HL-60/S4 treated with retinoic acid at 250 ng/mL for 4 days and 3 days (cell line): ENCODE results near the gene FOSL1.
"Not testable (repeated sequence)": the region's sequence is repeated elsewhere in the genome, so short reads cannot be mapped to it uniquely, and the experiment has no call there.

Experiments
- in situ Hi-C: fragments of 300-500 bp; cut with MboI; formaldehyde crosslinking; loops from 2 replicates; pipeline ENCODE4 v1.7.0; 2022; ENCODE audit warnings: low sequenced_read_pairs

The FOSL1 gene

GRCh38 chr11:65854852-65855837 lies 45.0 kb downstream of the FOSL1 start:
- in situ Hi-C loops = no loop called here

- in situ Hi-C loops = no loop called here
These were observed 46.0 kb downstream of the FOSL1 start for GRCh38 chr11:65854161-65854592.

- in situ Hi-C loops = no loop called here
These were observed 46.8 kb downstream of the FOSL1 start for GRCh38 chr11:65853246-65853979.

GRCh38 chr11:65852508-65853245 lies 47.5 kb downstream of the FOSL1 start:
- in situ Hi-C loops = no loop called here

- in situ Hi-C loops = no loop called here
These were observed 48.2 kb downstream of the FOSL1 start for GRCh38 chr11:65851811-65852507.

GRCh38 chr11:65851083-65851579 lies 49.1 kb downstream of the FOSL1 start:
- in situ Hi-C loops = no loop called here

- in situ Hi-C loops = no loop called here
These were observed 49.7 kb downstream of the FOSL1 start for GRCh38 chr11:65850217-65851082.

- in situ Hi-C loops = no loop called here
These were observed 50.4 kb downstream of the FOSL1 start for GRCh38 chr11:65849771-65850216.

- in situ Hi-C loops = no loop called here
These were observed 50.8 kb downstream of the FOSL1 start for GRCh38 chr11:65849366-65849765.

GRCh38 chr11:65848693-65849092 lies 51.5 kb downstream of the FOSL1 start:
- in situ Hi-C loops = not testable (repeated sequence)

GRCh38 chr11:65847746-65848145 lies 52.4 kb downstream of the FOSL1 start:
- in situ Hi-C loops = no loop called here

GRCh38 chr11:65844231-65844872 lies 55.8 kb downstream of the FOSL1 start:
- in situ Hi-C loops = no loop called here

GRCh38 chr11:65843811-65844210 lies 56.4 kb downstream of the FOSL1 start:
- in situ Hi-C loops = no loop called here

GRCh38 chr11:65842144-65842543 lies 58.0 kb downstream of the FOSL1 start:
- in situ Hi-C loops = no loop called here
